Measurements from ENCODE around the gene PLXDC2. TPM values are rescaled to one million over a fixed set of nuclear protein-coding genes. Genes with fewer than 3 reads are reported as not detected.

The PLXDC2 gene
- total and polyA plus RNA-seq, 2 donors (not counting 1 experiment from before 2014, with no cell fraction given): 0.07 TPM

DNA sequence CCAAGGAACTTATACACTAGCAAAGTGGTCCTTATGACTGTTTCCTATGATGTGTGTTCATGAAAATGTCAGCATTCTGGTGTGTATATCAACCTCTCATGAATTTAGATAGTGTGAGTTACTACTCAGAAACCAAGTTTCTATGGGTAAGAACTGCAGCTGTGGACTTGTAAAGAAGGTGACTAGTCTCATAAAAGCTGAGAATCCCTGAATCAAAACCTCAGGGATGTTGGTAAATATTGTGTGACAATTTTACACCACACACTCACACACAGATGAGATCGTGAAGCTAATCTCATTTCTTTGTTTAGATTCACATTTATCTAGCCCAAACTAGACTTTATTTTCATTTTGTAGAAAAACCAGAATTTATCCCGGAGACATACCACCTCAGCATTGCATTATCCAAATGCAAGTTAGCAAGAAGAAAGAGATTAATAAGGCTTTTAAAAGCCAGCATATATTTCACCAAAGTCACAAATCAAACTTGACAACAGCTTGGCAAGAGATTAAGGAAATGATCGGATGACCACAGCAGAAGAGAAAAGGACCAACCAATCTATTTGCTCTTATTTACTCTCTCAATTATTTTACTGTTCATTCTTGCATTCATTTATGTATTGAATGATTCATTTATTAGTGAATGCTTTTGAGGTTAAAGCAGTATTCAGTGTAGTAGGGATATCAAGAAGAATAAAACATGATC, 92.9 kb downstream of the PLXDC2 start:
- no peaks in the 10 kb centered on the region for H3K27me3 Mint-ChIP-seq
- Histone ChIP-seq H3K27ac (ENCODE audit: low read length in 2 of 2) (no peak overlapping the region), H3K9ac (ENCODE audit: low read length) (no peak overlapping the region), H3K79me2 (ENCODE audit: control insufficient read depth, insufficient read depth, low read length) (no peaks in the 10 kb centered on the region), H4K20me1 (ENCODE audit: control insufficient read depth, insufficient read depth, low read length, poor library complexity, severe bottlenecking) (no peaks in the 10 kb centered on the region), H3K27me3 (replicated peaks in 1 of 4; ENCODE audit: control extremely low read depth in 1 of 4, control insufficient read depth in 3 of 4, insufficient read depth in 4 of 4, low read length in 3 of 4) (no peaks in the 10 kb centered on the region), H3K9me3 (ENCODE audit: control extremely low read depth in 1 of 3, control insufficient read depth in 2 of 3, insufficient read depth in 1 of 3, low read length in 2 of 3) (no peaks in the 10 kb centered on the region), H3K4me1 (ENCODE audit: control insufficient read depth in 2 of 2, insufficient read depth in 2 of 2, low read length in 2 of 2) (no peaks in the 10 kb centered on the region), H3K4me3 (ENCODE audit: control extremely low read depth in 1 of 5, extremely low read depth in 1 of 5, insufficient read depth in 1 of 5, low read depth in 2 of 5, low read length in 4 of 5) (no peak overlapping the region), H3K36me3 (replicated peaks in 1 of 2; ENCODE audit: control extremely low read depth in 1 of 2, control insufficient read depth in 1 of 2, extremely low read depth in 1 of 2, insufficient read depth in 2 of 2, low read length in 1 of 2) (no peaks in the 10 kb centered on the region), H2AFZ (ENCODE audit: insufficient read depth, low read depth, low read length, poor library complexity, severe bottlenecking) (no peak overlapping the region), H3K4me2 (replicated peaks; ENCODE audit: low read depth, low read length, poor library complexity, severe bottlenecking) (no peak overlapping the region)
- ChIA-PET POLR2A (no interaction called here), CTCF (no interaction called here)
- peaks cover 8% of the 10 kb centered on the region for H3K9me3 Mint-ChIP-seq (ENCODE audit: insufficient read depth)
- ATAC-seq (ENCODE audit: low read depth): no peak
- WGBS (ENCODE audit: insufficient coverage): no CpG with 5 or more reads among the region's 3 CpGs
- H3K27ac Mint-ChIP-seq: no peak overlapping the region
- no peak for DNase-seq
- intact Hi-C loops (cut with micrococcal nuclease): no loop called here
- TF ChIP-seq, protein P1, sequence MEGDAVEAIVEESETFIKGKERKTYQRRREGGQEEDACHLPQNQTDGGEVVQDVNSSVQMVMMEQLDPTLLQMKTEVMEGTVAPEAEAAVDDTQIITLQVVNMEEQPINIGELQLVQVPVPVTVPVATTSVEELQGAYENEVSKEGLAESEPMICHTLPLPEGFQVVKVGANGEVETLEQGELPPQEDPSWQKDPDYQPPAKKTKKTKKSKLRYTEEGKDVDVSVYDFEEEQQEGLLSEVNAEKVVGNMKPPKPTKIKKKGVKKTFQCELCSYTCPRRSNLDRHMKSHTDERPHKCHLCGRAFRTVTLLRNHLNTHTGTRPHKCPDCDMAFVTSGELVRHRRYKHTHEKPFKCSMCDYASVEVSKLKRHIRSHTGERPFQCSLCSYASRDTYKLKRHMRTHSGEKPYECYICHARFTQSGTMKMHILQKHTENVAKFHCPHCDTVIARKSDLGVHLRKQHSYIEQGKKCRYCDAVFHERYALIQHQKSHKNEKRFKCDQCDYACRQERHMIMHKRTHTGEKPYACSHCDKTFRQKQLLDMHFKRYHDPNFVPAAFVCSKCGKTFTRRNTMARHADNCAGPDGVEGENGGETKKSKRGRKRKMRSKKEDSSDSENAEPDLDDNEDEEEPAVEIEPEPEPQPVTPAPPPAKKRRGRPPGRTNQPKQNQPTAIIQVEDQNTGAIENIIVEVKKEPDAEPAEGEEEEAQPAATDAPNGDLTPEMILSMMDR (IDR thresholded peaks at IDR 0.05): no peak
- TF ChIP-seq EZH2 (IDR thresholded peaks at IDR 0.05; ENCODE audit: borderline replicate concordance, insufficient read depth, low read depth, low read length, poor library complexity, severe bottlenecking): no peak
- H3K4me1 Mint-ChIP-seq: no peaks in the 10 kb centered on the region
- H3K4me3 Mint-ChIP-seq: no peak overlapping the region

DNA sequence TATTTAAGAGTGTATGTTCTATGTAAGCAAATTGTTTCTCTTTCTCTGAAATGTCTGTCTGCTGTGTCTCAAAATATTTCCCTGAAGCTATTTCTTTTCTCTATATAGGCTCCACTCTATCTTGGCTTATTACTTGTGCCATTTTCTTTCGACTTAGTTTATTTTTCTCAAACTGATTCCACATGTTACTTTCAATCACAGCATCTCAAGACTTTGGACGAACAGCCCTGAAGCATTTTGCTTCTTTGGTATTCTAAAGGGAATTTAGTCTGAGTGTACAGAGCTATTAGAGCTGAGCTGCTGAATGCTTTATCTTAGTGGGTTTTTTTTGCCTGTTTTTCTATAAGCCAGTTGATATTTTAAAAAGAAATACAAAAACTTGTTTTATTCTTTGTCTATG, 95.7 kb downstream of the PLXDC2 start:
- intact Hi-C loops (cut with micrococcal nuclease): no loop called here
- Histone ChIP-seq H3K36me3 (replicated peaks in 1 of 2; ENCODE audit: control extremely low read depth in 1 of 2, control insufficient read depth in 1 of 2, extremely low read depth in 1 of 2, insufficient read depth in 2 of 2, low read length in 1 of 2) (no peaks in the 10 kb centered on the region), H3K9ac (ENCODE audit: low read length) (no peak overlapping the region), H3K79me2 (ENCODE audit: control insufficient read depth, insufficient read depth, low read length) (no peaks in the 10 kb centered on the region), H3K4me2 (replicated peaks; ENCODE audit: low read depth, low read length, poor library complexity, severe bottlenecking) (no peak overlapping the region), H2AFZ (ENCODE audit: insufficient read depth, low read depth, low read length, poor library complexity, severe bottlenecking) (no peak overlapping the region), H3K27ac (ENCODE audit: low read length in 2 of 2) (no peak overlapping the region), H3K27me3 (replicated peaks in 1 of 4; ENCODE audit: control extremely low read depth in 1 of 4, control insufficient read depth in 3 of 4, insufficient read depth in 4 of 4, low read length in 3 of 4) (no peaks in the 10 kb centered on the region), H4K20me1 (ENCODE audit: control insufficient read depth, insufficient read depth, low read length, poor library complexity, severe bottlenecking) (no peaks in the 10 kb centered on the region), H3K4me3 (ENCODE audit: control extremely low read depth in 1 of 5, extremely low read depth in 1 of 5, insufficient read depth in 1 of 5, low read depth in 2 of 5, low read length in 4 of 5) (no peak overlapping the region), H3K4me1 (ENCODE audit: control insufficient read depth in 2 of 2, insufficient read depth in 2 of 2, low read length in 2 of 2) (no peaks in the 10 kb centered on the region), H3K9me3 (ENCODE audit: control extremely low read depth in 1 of 3, control insufficient read depth in 2 of 3, insufficient read depth in 1 of 3, low read length in 2 of 3) (peaks cover 0 to 2% (median 0%) of the 10 kb centered on the region in 3 donors)
- CTCF ChIA-PET: no interaction called here
- no peak overlapping the region for H3K4me3 Mint-ChIP-seq
- DNase-seq (no peak), ATAC-seq (ENCODE audit: low read depth) (no peak)
- no CpG with 5 or more reads among the region's 2 CpGs for WGBS (ENCODE audit: insufficient coverage)
- no peak overlapping the region for H3K27ac Mint-ChIP-seq
- H3K27me3 Mint-ChIP-seq: no peaks in the 10 kb centered on the region
- H3K4me1 Mint-ChIP-seq: no peaks in the 10 kb centered on the region
- TF ChIP-seq, protein P1 (IDR thresholded peaks at IDR 0.05): no peak
- POLR2A ChIA-PET: no interaction called here
- H3K9me3 Mint-ChIP-seq (ENCODE audit: insufficient read depth): peaks cover 5% of the 10 kb centered on the region

All from B cell (primary cell).